ENCODE measurements around the gene LARP4B.

The LARP4B gene

GRCh38 chr10:878333-878759 is 53.2 kb downstream of the LARP4B start:
- Histone ChIP-seq H3K9ac (ENCODE audit: insufficient read length) (no peak overlapping the region), H3K4me3 (no peak overlapping the region), H3K9me3 (ENCODE audit: low read depth, low read length) (no peaks in the 10 kb centered on the region), H3K27ac (no peak overlapping the region), H3K36me3 (ENCODE audit: insufficient read depth, low read length) (peaks cover 19% of the 10 kb centered on the region)
- no peak for TF ChIP-seq POLR2AphosphoS5 (IDR thresholded peaks at IDR 0.05; ENCODE audit: borderline replicate concordance, low read depth, low read length)
- no peak for DNase-seq (ENCODE audit: low read depth, low spot score)

DNA sequence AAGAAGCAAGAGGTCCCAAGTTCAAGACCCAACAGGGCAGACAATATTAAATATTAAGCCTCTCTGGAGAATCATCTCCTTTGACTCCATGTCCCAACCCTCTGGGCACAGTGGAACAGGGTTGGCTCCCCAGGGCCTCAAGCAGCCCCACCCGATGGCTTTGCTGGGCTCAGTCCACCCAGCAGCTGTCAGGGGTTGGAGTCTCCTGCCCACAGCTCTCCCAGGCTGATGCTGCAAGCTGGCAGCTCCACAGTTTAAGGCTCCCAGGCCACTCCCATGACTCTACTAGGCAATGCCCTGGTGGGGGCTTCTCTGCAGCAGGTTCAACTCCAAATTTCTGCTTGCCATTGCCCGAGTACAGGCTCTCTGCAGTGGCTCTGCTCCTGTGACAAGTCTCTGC is 55.1 kb downstream of the LARP4B start:
- H3K9me3 ChIP-seq (ENCODE audit: low read depth, low read length), result no peaks in the 10 kb centered on the region
- H3K9ac ChIP-seq (ENCODE audit: insufficient read length), result no peak overlapping the region
- TF ChIP-seq EZH2 (IDR thresholded peaks at IDR 0.05), result no peak
- no peak for TF ChIP-seq FOXP2 (optimal IDR thresholded peaks at IDR 0.05; ENCODE audit: control extremely low read depth, extremely low read length, insufficient read depth)
- TF ChIP-seq POLR2AphosphoS5 (IDR thresholded peaks at IDR 0.05; ENCODE audit: borderline replicate concordance, low read depth, low read length), result no peak
- H3K27ac ChIP-seq, result no peak overlapping the region
- H3K36me3 ChIP-seq (ENCODE audit: insufficient read depth, low read length), result peaks cover 9% of the 10 kb centered on the region; the same call in 1 of the 2 replicates
- no peak overlapping the region for H3K4me3 ChIP-seq
- DNase-seq (ENCODE audit: low read depth, low spot score), result no peak

- Histone ChIP-seq H3K4me3 (no peak overlapping the region), H3K36me3 (ENCODE audit: insufficient read depth, low read length) (no peaks in the 10 kb centered on the region; the same call in 1 of the 2 replicates), H3K9ac (ENCODE audit: insufficient read length) (no peak overlapping the region), H3K9me3 (ENCODE audit: low read depth, low read length) (no peaks in the 10 kb centered on the region), H3K27ac (no peak overlapping the region)
- TF ChIP-seq POLR2AphosphoS5 (IDR thresholded peaks at IDR 0.05; ENCODE audit: borderline replicate concordance, low read depth, low read length), result no peak
- no peak for TF ChIP-seq FOXP2 (optimal IDR thresholded peaks at IDR 0.05; ENCODE audit: control extremely low read depth, extremely low read length, insufficient read depth)
- no peak for TF ChIP-seq EZH2 (IDR thresholded peaks at IDR 0.05)
- DNase-seq (ENCODE audit: low read depth, low spot score), result no peak
Observed at GRCh38 chr10:873020-873419, 58.5 kb downstream of the LARP4B start.

- Histone ChIP-seq H3K9ac (ENCODE audit: insufficient read length) (no peak overlapping the region), H3K4me3 (no peak overlapping the region), H3K36me3 (ENCODE audit: insufficient read depth, low read length) (no peaks in the 10 kb centered on the region; the same call in 1 of the 2 replicates), H3K27ac (no peak overlapping the region), H3K9me3 (ENCODE audit: low read depth, low read length) (no peaks in the 10 kb centered on the region)
- no peak for TF ChIP-seq FOXP2 (optimal IDR thresholded peaks at IDR 0.05; ENCODE audit: control extremely low read depth, extremely low read length, insufficient read depth)
- TF ChIP-seq POLR2AphosphoS5 (IDR thresholded peaks at IDR 0.05; ENCODE audit: borderline replicate concordance, low read depth, low read length), result no peak
- no peak for TF ChIP-seq EZH2 (IDR thresholded peaks at IDR 0.05)
- no peak for DNase-seq (ENCODE audit: low read depth, low spot score)
Observed at GRCh38 chr10:871951-872403, 59.5 kb downstream of the LARP4B start.

- H3K27ac ChIP-seq, result no peak overlapping the region
- H3K4me3 ChIP-seq, result no peak overlapping the region
- no peaks in the 10 kb centered on the region; the same call in 1 of the 2 replicates for H3K36me3 ChIP-seq (ENCODE audit: insufficient read depth, low read length)
- H3K9ac ChIP-seq (ENCODE audit: insufficient read length), result no peak overlapping the region
- TF ChIP-seq EZH2 (IDR thresholded peaks at IDR 0.05), result no peak
- no peak for TF ChIP-seq POLR2AphosphoS5 (IDR thresholded peaks at IDR 0.05; ENCODE audit: borderline replicate concordance, low read depth, low read length)
- no peak for TF ChIP-seq FOXP2 (optimal IDR thresholded peaks at IDR 0.05; ENCODE audit: control extremely low read depth, extremely low read length, insufficient read depth)
- no peak for DNase-seq (ENCODE audit: low read depth, low spot score)
- no peaks in the 10 kb centered on the region for H3K9me3 ChIP-seq (ENCODE audit: low read depth, low read length)
Observed at GRCh38 chr10:870564-871166, 60.8 kb downstream of the LARP4B start.

DNA sequence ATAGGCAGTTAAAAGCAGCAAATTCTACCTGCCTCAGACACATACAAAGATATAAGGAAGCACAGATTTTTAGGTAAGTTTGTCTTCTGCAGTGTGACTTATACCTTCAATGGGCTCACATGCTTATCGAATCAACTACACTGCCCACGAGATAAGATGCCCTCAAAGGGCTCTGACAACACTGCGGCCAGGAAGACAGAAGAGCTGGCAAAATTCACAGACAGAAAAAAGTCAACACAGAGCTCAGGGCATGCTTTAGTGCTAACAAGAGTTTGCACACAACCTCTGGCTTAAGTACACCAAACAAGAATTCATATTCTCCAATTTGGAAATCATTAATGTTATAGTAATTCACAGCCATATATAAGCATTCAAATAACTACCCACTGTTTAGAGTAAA is 62.3 kb downstream of the LARP4B start:
- Histone ChIP-seq H3K9ac (ENCODE audit: insufficient read length) (no peak overlapping the region), H3K27ac (no peak overlapping the region), H3K9me3 (ENCODE audit: low read depth, low read length) (no peaks in the 10 kb centered on the region), H3K4me3 (no peak overlapping the region), H3K36me3 (ENCODE audit: insufficient read depth, low read length) (peaks cover under 1% of the 10 kb centered on the region; the same call in 1 of the 2 replicates)
- DNase-seq (ENCODE audit: low read depth, low spot score), result no peak
- TF ChIP-seq FOXP2 (optimal IDR thresholded peaks at IDR 0.05; ENCODE audit: control extremely low read depth, extremely low read length, insufficient read depth), result no peak
- no peak for TF ChIP-seq POLR2AphosphoS5 (IDR thresholded peaks at IDR 0.05; ENCODE audit: borderline replicate concordance, low read depth, low read length)
- TF ChIP-seq EZH2 (IDR thresholded peaks at IDR 0.05), result no peak

- TF ChIP-seq POLR2AphosphoS5 (IDR thresholded peaks at IDR 0.05; ENCODE audit: borderline replicate concordance, low read depth, low read length), result no peak
- no peak for TF ChIP-seq EZH2 (IDR thresholded peaks at IDR 0.05)
- no peak for TF ChIP-seq FOXP2 (optimal IDR thresholded peaks at IDR 0.05; ENCODE audit: control extremely low read depth, extremely low read length, insufficient read depth)
- H3K4me3 ChIP-seq, result no peak overlapping the region
- no peak overlapping the region for H3K9ac ChIP-seq (ENCODE audit: insufficient read length)
- no peaks in the 10 kb centered on the region for H3K9me3 ChIP-seq (ENCODE audit: low read depth, low read length)
- DNase-seq (ENCODE audit: low read depth, low spot score), result no peak
- no peak overlapping the region for H3K27ac ChIP-seq
- peaks cover 7% of the 10 kb centered on the region; the same call in 1 of the 2 replicates for H3K36me3 ChIP-seq (ENCODE audit: insufficient read depth, low read length)
Observed at GRCh38 chr10:867807-868206, 63.7 kb downstream of the LARP4B start.

- H3K27ac ChIP-seq, result no peak overlapping the region
- no peaks in the 10 kb centered on the region for H3K9me3 ChIP-seq (ENCODE audit: low read depth, low read length)
- no peak overlapping the region for H3K9ac ChIP-seq (ENCODE audit: insufficient read length)
- DNase-seq (ENCODE audit: low read depth, low spot score), result no peak
- H3K4me3 ChIP-seq, result no peak overlapping the region
- peaks cover 10% of the 10 kb centered on the region; the same call in 1 of the 2 replicates for H3K36me3 ChIP-seq (ENCODE audit: insufficient read depth, low read length)
- TF ChIP-seq POLR2AphosphoS5 (IDR thresholded peaks at IDR 0.05; ENCODE audit: borderline replicate concordance, low read depth, low read length) (no peak), FOXP2 (optimal IDR thresholded peaks at IDR 0.05; ENCODE audit: control extremely low read depth, extremely low read length, insufficient read depth) (no peak), EZH2 (IDR thresholded peaks at IDR 0.05) (no peak)
Observed at GRCh38 chr10:866577-866941, 64.9 kb downstream of the LARP4B start.
